ENCODE measurements around the gene PTPRD.

The PTPRD gene

DNA sequence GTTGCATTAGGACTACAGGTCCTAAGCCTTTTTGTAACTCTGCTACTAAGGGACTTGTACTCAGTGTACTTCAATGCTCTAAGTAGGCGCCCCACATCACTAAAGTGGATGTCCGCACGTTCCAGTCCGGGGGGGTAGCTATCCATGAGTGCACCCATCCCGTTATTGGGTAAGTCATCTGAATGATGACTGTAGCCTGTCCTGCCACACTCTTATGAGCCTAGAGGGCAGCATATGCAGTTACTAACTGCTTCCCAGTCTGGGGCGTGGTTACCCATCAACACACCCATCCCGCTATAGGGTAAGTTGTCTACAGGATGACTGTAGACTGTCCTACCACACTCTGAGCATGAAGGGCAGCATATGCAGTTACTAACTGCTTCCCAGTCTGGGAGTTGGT is 1053.9 kb downstream of the PTPRD start:
- H3K36me3 ChIP-seq (ENCODE audit: insufficient read depth, low read length): no peaks in the 10 kb centered on the region
- no peaks in the 10 kb centered on the region for H3K9me3 ChIP-seq (ENCODE audit: control insufficient read depth, insufficient read depth, low read length)
- H3K9ac ChIP-seq (ENCODE audit: low read depth, low read length): no peak overlapping the region
- peaks cover 16% of the 10 kb centered on the region for H3K4me1 ChIP-seq (ENCODE audit: insufficient read depth, low read length)

DNA sequence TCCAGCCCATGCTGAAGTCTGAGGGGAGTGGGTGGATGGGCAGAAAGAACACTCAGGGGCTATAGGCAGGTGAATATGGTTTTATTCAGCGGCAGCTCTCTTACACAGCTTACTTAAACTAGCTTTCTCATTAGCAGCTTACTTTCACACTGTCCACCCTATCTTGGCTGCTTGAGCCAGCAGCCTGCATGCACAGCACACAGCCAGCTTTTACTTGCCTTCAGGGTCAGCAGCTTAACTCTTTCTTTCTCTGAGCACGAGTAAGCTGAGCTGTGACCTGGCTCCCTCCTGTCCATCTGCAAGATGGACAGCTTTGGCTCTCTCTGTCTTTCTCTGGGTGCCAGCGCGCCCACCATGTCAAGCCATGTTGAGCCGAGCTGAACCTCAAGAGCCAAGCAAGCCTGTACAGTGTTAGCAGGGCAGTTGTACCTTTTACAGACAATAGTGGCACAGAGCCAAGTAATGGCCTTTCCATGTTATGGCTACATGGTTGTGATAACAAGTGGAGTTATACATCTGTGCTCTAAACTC is 1054.9 kb downstream of the PTPRD start:
- Histone ChIP-seq H3K36me3 (ENCODE audit: insufficient read depth, low read length) (no peaks in the 10 kb centered on the region), H3K4me1 (ENCODE audit: insufficient read depth, low read length) (peaks cover 16% of the 10 kb centered on the region), H3K9me3 (ENCODE audit: control insufficient read depth, insufficient read depth, low read length) (no peaks in the 10 kb centered on the region), H3K9ac (ENCODE audit: low read depth, low read length) (no peak overlapping the region)

DNA sequence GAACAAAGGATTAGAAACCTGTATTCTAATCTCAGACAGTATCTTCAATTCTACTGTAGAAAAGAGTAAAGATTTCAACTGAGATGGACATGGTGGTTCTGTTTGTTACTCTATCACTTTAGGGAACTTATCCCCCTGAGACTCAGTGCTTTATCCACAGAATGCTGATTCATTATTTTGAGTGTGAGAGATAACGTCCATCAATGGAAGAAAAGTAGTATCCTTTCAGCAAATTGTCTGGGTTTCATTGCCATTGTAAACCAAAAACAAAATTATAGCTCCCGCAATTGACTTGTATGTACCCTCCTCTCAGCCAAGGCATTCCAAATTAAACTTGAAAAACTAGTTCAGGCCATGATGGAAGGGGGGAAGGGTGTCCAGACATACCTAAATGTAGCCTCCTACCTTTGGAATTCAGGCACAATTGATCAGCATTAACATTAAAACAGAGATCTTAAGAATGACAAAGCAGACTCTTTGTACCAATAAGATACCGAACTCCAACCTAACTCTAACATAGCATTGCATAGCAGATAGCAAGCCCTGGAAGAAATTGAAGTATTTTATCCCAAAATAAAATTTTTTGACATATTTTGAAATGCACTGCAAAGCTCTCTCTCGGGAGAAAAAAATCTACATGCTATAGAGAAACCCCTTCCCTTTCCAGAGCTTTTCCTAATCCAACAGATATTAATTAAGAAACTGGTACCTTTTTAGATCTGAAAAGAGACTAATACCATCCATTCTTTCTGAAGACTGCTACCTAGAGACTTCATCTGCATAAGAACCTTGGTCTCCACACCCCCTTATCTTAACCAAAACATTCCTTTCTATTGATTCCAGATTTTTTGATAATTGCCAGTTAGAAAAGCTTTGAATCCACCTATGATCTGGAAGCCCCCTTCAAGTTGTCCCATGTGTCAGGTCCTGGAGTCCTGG is 1055.7 kb downstream of the PTPRD start:
- Histone ChIP-seq H3K9me3 (ENCODE audit: control insufficient read depth, insufficient read depth, low read length) (no peaks in the 10 kb centered on the region), H3K36me3 (ENCODE audit: insufficient read depth, low read length) (no peaks in the 10 kb centered on the region), H3K4me1 (ENCODE audit: insufficient read depth, low read length) (peaks cover 16% of the 10 kb centered on the region), H3K9ac (ENCODE audit: low read depth, low read length) (no peak overlapping the region)

DNA sequence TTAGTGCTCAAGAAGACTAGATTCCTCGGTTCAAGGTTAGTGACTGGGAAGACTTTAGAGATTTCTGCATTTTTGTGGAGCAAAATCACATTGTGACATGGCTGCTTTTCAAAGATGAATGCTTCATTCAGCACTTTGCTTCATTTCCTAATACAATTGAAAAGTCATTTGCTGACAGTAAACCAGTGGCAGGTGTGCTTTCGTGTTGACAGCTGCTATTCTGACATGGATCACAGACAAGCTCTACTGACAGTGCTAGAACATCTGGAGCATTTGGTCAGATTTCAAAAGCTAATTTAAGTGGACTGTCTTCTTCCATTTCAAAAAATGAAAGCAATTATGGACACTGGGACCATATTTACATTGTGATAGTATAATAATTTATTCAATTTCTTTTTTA is 1060.1 kb downstream of the PTPRD start:
- no peak overlapping the region for H3K9ac ChIP-seq (ENCODE audit: low read depth, low read length)
- H3K4me1 ChIP-seq (ENCODE audit: insufficient read depth, low read length): peaks cover 7% of the 10 kb centered on the region
- H3K36me3 ChIP-seq (ENCODE audit: insufficient read depth, low read length): no peaks in the 10 kb centered on the region
- H3K9me3 ChIP-seq (ENCODE audit: control insufficient read depth, insufficient read depth, low read length): no peaks in the 10 kb centered on the region

DNA sequence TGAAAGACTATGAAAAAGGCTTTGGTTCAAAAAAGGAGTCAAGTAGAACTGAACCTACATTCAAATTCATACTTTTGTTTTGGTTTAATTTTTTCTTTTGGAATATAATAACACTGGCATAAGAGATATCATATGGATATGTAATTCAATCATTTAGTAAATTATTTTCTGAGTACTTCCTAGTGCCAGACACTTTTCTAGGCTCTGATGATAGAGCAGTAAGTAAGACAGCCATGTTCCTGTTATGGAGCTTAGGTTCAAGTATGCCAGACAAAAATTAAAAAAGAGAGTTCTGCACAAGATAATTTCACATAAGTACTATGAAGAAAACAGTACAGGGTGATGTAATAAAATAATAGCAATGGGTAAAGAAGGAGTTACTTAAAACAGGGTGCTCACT is 1074.0 kb downstream of the PTPRD start:
- Histone ChIP-seq H3K4me1 (ENCODE audit: insufficient read depth, low read length) (peaks cover 13% of the 10 kb centered on the region), H3K36me3 (ENCODE audit: insufficient read depth, low read length) (no peaks in the 10 kb centered on the region), H3K9ac (ENCODE audit: low read depth, low read length) (no peak overlapping the region), H3K9me3 (ENCODE audit: control insufficient read depth, insufficient read depth, low read length) (no peaks in the 10 kb centered on the region)

DNA sequence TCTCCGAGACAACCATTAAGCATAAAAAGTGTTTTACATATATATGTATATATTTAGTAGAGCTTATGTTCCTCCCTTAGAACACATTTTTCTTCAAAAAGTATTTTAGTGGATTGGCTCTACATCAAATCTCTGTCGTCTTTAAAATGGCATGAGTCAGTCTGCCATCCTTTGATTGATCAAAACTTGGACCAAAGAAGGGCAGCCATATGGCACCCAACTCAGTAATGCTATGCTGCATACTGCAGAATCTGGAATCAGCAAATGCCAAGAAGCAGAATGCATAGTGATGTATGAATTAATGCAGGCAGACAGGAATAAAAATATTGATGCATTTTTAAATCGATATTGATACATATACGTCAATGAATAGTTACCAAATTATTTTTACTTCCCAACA is 1074.4 kb downstream of the PTPRD start:
- peaks cover 13% of the 10 kb centered on the region for H3K4me1 ChIP-seq (ENCODE audit: insufficient read depth, low read length)
- H3K36me3 ChIP-seq (ENCODE audit: insufficient read depth, low read length): no peaks in the 10 kb centered on the region
- H3K9ac ChIP-seq (ENCODE audit: low read depth, low read length): no peak overlapping the region
- H3K9me3 ChIP-seq (ENCODE audit: control insufficient read depth, insufficient read depth, low read length): no peaks in the 10 kb centered on the region

DNA sequence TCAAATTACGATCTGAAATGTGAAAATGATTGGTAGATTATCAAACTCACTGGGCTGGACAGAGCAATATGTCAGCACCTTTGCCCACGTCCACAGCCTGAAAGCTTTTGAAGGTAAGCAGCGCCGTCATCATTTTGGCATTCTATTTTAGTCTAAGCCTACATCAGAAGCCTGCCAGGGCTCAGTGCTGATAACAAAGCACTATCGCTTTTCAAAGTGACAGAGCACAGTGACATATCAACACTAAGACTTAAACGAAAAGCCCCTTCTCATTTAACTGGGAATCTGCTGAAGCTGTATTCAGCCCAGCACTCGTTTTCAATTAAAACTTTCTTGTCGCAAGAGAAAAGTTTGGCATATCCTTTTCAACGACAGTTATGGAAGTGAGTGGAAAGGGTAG is 1076.3 kb downstream of the PTPRD start:
- Histone ChIP-seq H3K4me1 (ENCODE audit: insufficient read depth, low read length) (peaks cover 13% of the 10 kb centered on the region), H3K9me3 (ENCODE audit: control insufficient read depth, insufficient read depth, low read length) (no peaks in the 10 kb centered on the region), H3K9ac (ENCODE audit: low read depth, low read length) (peak overlapping the region; percentile 7; the same call in 1 of the 2 replicates), H3K36me3 (ENCODE audit: insufficient read depth, low read length) (no peaks in the 10 kb centered on the region)

DNA sequence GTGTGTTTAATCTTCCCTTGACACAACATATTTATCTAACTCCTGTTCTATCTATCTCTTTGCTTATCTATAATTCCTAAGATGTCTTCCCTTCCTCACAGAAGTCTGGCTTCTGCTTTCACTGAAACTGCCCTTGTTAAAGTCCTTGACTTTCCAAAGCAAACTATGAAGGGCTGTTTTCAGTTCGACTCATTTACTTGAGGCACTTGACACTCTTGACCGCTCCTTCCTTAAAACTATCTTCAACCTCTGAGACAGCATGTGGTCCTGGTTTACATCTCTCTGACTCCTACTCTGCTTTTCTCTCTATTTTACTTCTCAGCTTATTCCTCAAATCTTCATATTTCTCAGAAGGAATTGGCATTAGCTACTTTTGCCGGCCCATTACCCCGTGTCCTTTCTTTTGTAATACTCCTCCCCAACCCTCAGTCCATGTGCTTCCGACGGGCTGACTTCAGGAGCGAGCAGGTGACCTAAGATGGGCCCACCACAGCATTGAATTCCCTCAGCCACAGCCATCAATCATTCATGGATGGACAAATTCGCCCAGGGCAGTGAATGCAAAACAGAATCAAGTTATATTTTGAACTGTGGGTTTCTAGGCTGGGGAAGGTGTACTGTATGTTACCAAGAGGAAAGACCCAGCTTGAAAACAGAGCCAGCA is 1089.2 kb downstream of the PTPRD start:
- Histone ChIP-seq H3K4me1 (ENCODE audit: insufficient read depth, low read length) (peaks cover 20% of the 10 kb centered on the region; the same call in 1 of the 2 replicates), H3K9ac (ENCODE audit: low read depth, low read length) (no peak overlapping the region), H3K9me3 (ENCODE audit: control insufficient read depth, insufficient read depth, low read length) (no peaks in the 10 kb centered on the region), H3K36me3 (ENCODE audit: insufficient read depth, low read length) (no peaks in the 10 kb centered on the region)

DNA sequence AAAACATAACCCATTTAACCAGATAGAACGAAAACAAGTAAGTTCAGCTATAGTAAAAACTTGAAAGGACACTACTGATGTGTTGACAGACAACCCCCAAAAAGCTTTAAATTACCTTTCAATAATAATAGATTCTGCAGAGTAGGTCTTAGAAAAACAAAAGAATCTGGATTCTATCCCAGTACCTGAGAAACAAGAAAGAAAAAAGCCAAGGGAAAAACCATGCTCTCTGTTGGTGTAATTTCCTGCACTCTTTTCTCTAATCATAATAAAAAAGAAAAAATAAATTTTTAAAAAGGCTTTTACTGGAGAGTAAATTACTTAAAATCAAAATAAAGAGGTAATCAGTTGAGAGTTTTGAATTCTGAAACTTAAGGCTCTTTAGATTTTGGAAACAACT is 1090.4 kb downstream of the PTPRD start:
- no peaks in the 10 kb centered on the region for H3K36me3 ChIP-seq (ENCODE audit: insufficient read depth, low read length)

DNA sequence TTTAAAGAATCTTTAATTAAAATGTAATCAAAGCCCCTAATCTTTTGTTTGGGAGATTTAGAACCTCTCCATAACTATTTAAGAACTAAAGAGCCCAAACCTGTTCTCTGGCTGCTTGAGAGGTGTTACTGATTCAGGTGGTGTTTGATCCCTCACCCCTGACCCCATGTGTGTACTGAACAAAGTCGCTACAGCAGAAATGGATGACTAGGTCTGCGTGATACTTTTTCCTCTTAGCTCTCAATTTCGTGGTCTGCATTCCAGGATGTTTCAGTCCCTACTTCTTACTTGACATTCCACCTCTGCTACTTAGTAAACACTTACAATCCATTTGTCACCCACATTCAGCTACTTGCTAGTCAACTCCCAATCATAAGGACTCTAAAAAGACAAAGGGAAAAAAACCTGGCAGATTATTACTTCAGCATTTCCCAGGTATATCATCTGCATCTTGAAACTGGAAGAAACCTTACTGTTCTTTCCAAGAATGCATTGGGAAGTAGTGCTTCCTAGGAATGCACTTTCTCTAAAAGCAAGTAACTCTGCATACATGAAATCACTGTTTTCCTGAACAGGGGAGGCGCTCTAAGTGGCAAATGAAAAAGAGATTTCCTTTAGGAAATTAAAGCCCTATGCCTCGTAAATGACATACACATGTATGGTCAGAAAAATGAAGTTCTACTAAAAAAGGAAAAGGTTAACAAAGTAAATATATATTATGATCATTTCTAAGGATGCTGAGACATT is 1091.6 kb downstream of the PTPRD start:
- H3K9me3 ChIP-seq (ENCODE audit: control insufficient read depth, insufficient read depth, low read length): no peaks in the 10 kb centered on the region
- no peaks in the 10 kb centered on the region for H3K36me3 ChIP-seq (ENCODE audit: insufficient read depth, low read length)
- peaks cover 20% of the 10 kb centered on the region; the same call in 1 of the 2 replicates for H3K4me1 ChIP-seq (ENCODE audit: insufficient read depth, low read length)
- no peak overlapping the region for H3K9ac ChIP-seq (ENCODE audit: low read depth, low read length)

More for the DNA sequence above, 1090.4 kb downstream of the PTPRD start:
- no peaks in the 10 kb centered on the region for H3K9me3 ChIP-seq (ENCODE audit: control insufficient read depth, insufficient read depth, low read length)
- H3K9ac ChIP-seq (ENCODE audit: low read depth, low read length): no peak overlapping the region
- peaks cover 20% of the 10 kb centered on the region; the same call in 1 of the 2 replicates for H3K4me1 ChIP-seq (ENCODE audit: insufficient read depth, low read length)

DNA sequence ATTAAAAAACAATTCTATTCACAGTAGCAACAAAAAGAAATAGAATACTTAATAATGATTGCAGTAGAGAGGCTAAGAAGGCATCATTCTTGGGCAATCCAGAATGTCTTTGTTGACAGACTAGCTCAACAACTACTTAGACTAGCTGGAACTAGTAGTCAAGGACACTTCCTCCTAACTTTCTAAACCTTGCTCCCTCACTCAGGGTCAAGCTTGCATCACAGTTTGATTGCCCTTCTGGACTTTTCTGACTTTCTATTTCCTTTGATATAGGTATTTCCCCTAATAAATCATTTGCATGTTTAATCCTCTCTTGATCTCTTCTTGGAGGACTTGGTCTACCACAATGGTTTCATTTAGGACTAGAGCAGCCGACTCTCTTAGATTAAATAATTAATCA is 1107.9 kb downstream of the PTPRD start:
- Histone ChIP-seq H3K9me3 (ENCODE audit: control insufficient read depth, insufficient read depth, low read length) (no peaks in the 10 kb centered on the region), H3K36me3 (ENCODE audit: insufficient read depth, low read length) (no peaks in the 10 kb centered on the region; the same call in 1 of the 2 replicates), H3K4me1 (ENCODE audit: insufficient read depth, low read length) (no peaks in the 10 kb centered on the region), H3K9ac (ENCODE audit: low read depth, low read length) (no peak overlapping the region)

DNA sequence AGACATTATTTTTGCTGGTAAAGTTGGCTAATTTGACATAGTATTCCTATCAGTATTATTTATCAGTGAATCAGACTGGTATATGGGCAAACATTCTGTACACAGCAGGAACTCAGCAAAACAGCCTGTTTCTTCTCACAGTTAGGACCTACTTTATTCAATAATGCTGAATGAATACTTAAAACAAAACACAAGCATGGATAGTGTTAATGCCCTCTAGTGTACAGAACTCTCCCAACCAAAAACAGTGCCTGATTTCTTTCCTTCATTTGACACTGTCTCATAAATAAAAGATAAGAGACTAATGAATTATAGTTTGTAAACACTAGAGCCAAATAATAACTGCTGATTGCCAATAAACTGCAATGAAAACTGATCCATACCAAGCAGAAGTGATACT is 1113.3 kb downstream of the PTPRD start:
- Histone ChIP-seq H3K4me1 (ENCODE audit: insufficient read depth, low read length) (peaks cover 4% of the 10 kb centered on the region; the same call in 1 of the 2 replicates), H3K9ac (ENCODE audit: low read depth, low read length) (no peak overlapping the region), H3K9me3 (ENCODE audit: control insufficient read depth, insufficient read depth, low read length) (no peaks in the 10 kb centered on the region), H3K36me3 (ENCODE audit: insufficient read depth, low read length) (no peaks in the 10 kb centered on the region)

DNA sequence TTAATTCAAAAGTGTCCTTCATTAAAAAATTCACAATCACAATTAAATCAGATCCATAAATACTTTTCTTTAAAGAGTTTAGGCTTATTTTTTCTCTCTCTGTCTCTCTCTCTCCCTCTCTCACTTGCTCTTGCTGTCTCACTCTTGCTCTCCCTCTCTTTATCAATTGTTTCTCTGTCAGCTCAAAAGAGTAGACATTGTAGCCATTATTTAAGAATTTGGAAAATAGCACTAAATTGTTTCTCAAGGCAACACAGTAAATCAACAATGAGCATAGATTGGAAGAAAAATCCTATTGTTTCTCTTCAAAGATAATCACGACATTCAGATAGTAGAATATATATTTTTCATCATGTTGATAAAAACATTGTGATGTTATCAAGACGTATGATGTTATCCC is 1114.0 kb downstream of the PTPRD start:
- no peak overlapping the region for H3K9ac ChIP-seq (ENCODE audit: low read depth, low read length)
- H3K36me3 ChIP-seq (ENCODE audit: insufficient read depth, low read length): no peaks in the 10 kb centered on the region
- peaks cover 4% of the 10 kb centered on the region; the same call in 1 of the 2 replicates for H3K4me1 ChIP-seq (ENCODE audit: insufficient read depth, low read length)
- no peaks in the 10 kb centered on the region for H3K9me3 ChIP-seq (ENCODE audit: control insufficient read depth, insufficient read depth, low read length)

DNA sequence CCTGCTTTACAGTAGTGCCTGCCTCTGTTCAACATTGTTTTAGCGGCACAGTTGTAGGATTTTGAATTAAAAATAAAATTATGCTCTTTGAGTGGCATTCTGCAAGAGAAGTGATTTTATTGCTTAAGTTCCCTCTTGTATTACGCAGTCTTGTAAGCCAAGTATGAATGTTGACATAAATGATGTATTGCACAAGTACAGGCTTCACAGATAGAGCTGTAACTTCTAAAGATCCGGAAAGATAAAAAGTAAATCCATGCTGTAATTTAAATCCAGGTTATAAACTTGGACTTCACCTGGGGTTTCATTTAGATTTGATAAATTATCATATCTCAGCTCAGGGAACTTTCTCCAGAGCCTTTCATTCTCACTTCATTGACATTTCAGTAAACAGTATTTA is 1114.7 kb downstream of the PTPRD start:
- Histone ChIP-seq H3K9ac (ENCODE audit: low read depth, low read length) (no peak overlapping the region), H3K4me1 (ENCODE audit: insufficient read depth, low read length) (peaks cover 4% of the 10 kb centered on the region; the same call in 1 of the 2 replicates), H3K9me3 (ENCODE audit: control insufficient read depth, insufficient read depth, low read length) (no peaks in the 10 kb centered on the region), H3K36me3 (ENCODE audit: insufficient read depth, low read length) (no peaks in the 10 kb centered on the region)
